VCaP (cell line): ENCODE data around the gene OR5K3.

Experiments
- H3K27ac ChIP-seq: fragments of 450-650 bp; 2 replicates; pipeline ENCODE4 v1.5.1; 2017
- CTCF ChIP-seq: fragments of 450-650 bp; conservative IDR thresholded peaks from 2 replicates; pipeline ENCODE4 v1.5.1; 2017; ENCODE audit warnings: mild to moderate bottlenecking, moderate library complexity

Gene OR5K3

DNA sequence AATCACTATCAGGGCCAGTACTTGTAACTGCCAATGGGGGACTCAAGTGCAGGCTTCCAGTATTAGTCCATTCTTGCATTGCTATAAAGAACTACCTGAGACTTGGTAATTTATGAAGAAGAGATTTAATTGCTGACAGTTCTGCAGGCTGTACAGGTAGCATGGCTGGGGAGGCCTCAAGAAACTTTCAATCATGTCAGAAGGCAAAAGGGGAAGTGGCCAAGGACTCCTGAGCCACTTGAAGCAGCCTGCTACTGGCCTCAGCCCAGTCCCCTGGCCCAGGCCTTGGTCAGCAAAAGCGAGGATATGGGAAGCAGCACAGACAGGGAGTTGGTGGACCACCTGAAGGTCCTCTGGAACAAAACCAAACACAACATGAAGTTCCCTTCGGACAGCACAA lies 43.3 kb downstream of the OR5K3 start:
- H3K27ac ChIP-seq = no peak overlapping the region
- no peak for TF ChIP-seq CTCF

- H3K27ac ChIP-seq = no peak overlapping the region
- TF ChIP-seq CTCF = no peak
These were observed 43.9 kb downstream of the OR5K3 start for GRCh38 chr3:98434412-98434811.

DNA sequence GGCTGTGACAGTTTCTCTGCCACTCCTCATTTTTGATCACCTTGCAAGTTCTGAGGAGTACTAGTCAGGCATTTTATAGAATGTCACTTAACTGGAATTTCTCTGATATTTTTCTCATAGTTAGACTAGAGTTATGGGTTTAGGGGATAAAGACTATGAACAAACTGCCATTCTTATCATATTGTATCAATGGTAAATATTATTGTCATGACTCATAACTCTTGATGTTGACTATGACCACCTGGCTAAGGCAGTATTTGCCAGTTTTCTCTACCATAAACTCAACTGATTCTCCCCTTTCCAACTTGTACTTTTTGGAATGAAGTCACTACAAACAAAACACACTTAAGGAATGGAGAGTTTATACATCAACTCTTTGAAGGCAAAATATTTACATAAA lies 49.8 kb downstream of the OR5K3 start:
- no peak for TF ChIP-seq CTCF
- H3K27ac ChIP-seq = no peak overlapping the region
